GM21717 (cell line): Measurements from ENCODE around the gene CD151.

Source experiments
- ATAC-seq: cut with Tn5 transposase; IDR thresholded peaks from one replicate; pipeline ENCODE4 v1.9.1; 2021; ENCODE audit warnings: mild to moderate bottlenecking, moderate library complexity; ENCODE audit not compliant: unreplicated experiment

CD151 gene

DNA sequence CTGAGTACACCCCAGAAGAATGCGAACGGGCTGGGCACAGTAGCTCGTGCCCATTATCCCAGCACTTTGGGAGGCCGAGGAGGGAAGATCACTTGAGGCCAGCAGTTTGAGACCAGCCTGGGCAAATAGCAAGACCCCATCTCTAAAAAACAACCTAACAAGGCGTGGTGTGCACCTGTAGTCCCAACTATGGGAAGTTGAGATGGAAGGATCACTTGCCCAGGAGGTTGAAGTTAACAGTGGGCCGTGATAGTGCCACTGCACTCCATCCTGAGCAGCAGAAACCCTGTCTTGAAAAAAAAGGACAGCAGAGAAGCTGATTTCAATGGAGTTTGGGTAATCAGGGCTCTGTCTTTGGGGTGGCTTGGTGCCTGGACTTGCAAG lies 19.7 kb upstream of the CD151 start:
- ATAC-seq = no peak

DNA sequence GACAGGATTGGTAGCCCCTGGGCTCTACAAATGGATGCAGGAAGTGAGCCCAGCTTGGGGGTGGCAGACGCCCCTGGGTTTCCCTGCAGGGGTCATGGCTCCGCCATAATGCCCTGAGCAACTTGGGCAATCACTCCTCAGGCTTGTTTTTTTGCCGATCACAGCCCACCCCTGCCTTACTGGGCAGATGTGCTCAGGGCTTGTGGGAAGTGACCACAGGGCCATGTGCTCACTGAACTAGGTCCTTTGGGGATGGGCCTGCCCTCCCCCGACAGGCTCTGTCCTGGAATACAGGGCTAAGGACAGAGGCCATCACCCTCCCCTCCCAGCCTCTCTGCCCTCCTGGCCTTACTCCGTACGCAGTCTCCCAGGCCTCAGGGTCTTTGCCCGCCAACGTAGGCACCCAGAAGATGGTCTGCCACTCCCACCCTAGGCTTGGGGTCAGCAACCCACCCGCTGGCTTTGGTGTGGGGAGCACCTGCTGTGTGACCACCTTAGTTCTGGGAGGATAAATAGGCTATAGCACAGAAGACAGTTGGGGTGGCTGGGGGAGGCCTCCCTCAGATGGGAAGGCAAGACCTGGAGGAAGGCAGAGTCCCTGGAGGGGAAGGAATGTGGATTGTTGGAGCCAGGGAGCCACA lies 19.2 kb upstream of the CD151 start:
- ATAC-seq = no peak

DNA sequence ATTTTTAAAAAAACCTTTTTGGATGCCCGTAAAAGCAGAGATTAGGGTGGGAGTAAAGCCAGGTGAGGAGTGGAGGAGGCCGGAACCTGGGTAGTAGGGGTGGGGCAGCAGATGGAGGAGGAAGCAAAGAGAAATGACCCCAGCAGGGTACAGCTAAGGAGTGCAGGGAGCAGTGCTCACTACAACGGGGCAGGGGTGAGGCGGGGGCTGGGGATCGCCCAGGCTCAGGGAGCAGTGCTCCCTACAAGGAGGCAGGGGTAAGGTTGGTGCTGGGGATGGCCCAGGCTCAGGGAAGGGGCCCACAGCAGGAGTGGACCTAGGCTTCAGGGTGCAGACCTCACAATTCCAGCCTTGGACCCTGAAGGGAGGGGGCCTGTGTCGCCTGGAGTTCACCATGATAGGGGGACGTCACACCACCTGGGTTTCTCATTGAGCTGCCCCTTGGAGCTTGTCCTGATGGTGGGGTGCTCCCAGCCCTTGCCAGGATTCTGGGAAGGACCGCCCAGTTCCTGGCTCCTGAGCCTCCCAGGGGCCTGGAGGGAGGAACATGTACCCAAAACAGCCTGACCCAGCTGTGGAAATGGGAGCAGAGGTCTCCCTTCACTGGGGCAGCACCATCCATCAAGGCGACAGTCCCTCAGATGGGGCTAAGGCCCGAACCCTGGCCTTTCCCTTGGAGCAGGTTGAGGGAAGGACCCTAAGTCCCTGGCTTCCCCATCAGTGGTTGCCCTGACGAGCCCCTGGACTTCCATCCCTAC lies 16.9 kb upstream of the CD151 start:
- no peak for ATAC-seq

DNA sequence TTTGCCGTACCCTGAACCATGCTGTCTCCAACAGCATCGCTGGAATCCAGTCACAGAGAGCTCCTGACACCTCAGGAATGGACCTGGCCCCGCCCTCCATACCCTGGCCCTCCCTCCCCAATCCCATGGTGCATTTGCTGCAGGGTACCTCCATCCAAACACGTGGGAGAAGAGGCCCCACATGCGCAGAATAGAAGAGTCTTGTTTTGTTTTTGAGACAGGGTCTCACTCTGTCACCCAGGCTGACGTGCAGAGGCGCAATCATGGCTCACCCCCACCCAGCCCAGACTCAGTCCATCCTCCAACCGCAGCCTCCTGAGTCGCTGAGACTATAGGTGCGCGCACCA lies 16.3 kb upstream of the CD151 start:
- ATAC-seq = no peak

- ATAC-seq = no peak
Measured at GRCh38 chr11:818396-819128, 14.2 kb upstream of the CD151 start, which contains the start of gene PNPLA2. Gene PNPLA2 (plus strand): TSS chr11:818914. CDS start chr11:819719, 805 bp downstream.

- ATAC-seq = peak; percentile 48
Measured at GRCh38 chr11:819129-819931, 13.4 kb upstream of the CD151 start.

GRCh38 chr11:819943-820649 lies 12.7 kb upstream of the CD151 start:
- ATAC-seq = peak; percentile 47

- ATAC-seq = no peak
Measured at GRCh38 chr11:820655-821511, 11.9 kb upstream of the CD151 start.

GRCh38 chr11:821512-822371 lies 11.0 kb upstream of the CD151 start:
- ATAC-seq = no peak

- no peak for ATAC-seq
Measured at GRCh38 chr11:823441-824291, 9.1 kb upstream of the CD151 start.

GRCh38 chr11:824292-824880 lies 8.4 kb upstream of the CD151 start:
- no peak for ATAC-seq

- ATAC-seq = no peak
Measured at GRCh38 chr11:824942-825341, 7.8 kb upstream of the CD151 start.

DNA sequence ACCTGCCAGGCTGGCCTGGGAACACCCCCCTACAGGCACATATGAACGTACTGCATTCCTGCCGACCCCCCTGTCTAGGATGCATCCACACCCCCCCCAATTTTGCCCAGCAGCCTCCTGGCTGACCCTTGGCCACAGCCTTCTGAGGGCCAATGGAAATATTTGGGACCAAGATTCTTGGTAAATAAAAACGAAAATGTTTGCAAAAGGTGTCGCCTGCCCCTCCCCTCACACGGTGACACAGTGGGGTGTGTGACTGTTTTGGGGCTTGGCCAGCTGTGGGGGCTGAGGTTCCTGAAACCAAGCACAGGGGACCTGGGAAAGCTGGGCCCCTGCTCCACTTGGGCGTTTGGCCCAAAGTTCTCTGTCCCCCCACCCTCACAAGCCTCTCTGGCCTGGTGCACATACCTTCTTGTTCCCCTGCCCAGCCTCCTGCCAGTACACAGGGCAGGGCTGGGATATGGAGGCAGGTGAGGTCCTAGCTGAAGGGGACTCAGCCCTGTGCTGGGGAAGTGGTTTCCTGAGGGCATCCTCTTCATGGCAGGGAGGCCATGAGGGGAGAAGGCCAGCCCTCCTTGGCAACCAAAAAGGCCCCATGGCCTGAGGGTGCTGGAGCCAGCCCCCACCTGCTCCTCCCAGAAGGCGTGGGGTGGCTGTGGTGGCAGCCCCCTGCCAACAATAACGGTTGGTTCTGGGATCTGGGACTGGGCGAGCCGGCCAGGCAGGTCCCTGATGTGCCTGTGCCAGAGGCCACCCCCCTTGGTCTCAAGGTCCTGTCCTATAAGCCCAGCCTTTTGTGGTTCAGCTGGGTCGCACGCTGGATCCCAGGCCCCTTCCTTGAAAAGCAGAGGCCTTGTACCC lies 7.2 kb upstream of the CD151 start:
- no peak for ATAC-seq

- no peak for ATAC-seq
Measured at GRCh38 chr11:826227-826621, 6.5 kb upstream of the CD151 start.

DNA sequence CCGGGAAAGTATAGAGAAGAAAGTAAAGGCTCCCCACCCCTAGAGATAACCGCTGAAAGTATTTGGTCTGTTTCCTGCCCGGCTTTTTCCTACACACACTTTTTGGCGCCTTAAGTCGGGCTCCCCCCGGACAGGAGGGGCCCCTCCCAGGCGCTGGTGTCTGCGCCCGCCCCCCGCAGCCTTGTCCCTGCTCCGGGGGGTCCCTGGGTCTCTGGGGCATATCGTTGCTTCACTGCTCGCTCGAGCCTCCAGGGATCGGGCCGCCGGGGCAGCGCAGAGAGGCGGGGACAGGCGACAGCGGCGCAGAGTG lies 6.0 kb upstream of the CD151 start:
- ATAC-seq = no peak

DNA sequence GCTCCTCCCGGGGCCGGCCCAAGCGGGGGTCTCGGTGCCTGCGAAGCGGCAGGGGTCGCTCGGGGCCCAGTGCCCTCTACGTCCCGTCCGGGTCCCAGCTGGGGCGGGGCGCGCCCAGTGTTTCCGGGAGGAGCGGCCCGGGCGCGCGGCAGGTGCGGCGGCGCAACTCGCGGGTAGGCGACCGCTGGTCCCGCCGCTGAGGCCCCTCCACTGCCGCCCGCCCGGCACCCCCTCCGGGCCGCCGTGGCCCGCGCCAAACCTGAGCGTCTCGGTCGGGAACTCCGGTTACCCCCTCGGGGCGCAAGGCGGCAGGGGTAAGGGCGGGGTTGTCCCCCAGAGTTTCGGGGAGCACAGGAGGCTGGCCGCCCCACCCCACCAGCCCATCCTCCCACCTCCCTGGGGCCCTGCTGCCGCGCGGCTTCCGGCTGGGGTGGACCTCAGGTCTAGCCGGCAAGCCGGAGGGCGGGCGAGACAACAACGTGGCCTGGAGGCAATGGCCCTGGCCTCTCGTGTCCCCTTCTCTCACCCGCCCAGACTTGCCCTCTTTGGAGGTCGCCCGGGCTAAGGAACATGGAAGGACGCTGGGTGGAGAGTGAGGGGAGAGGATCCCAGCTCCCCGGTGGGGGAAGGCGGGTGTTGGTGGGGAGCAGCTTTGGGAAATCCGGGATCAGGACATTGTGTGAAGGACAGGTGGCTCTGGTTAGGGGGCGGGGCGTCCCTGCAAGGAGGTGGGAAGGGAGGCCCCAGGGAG lies 5.4 kb upstream of the CD151 start:
- ATAC-seq = peak; percentile 29
